ENCODE results near the gene GNG2.

DNA sequence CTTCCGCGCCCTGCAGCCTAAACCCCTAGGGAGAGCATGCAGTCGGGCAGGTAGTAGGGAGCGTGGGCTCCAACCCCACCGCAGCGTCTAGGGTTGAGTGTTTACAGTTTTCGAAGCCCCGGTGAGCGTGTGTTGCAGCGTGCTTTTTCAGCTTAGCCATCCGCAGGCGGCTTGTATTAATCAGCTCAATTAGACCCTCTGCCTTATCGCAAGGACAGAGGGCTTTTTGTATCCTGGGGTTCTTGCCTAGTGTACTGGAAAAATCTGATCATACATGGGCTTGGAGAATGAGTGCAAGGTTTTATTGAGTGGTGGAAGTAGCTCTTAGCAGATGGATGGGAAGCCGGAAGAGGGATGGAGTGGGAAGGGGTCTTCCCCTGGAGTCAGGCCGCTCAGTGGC, 44.4 kb upstream of the GNG2 start:
- no peak for TF ChIP-seq CTCF (IDR thresholded peaks at IDR 0.05)
- no peak for TF ChIP-seq POLR2A (IDR thresholded peaks at IDR 0.05)

All from thyroid gland (tissue), 4 donors.